IMR-90 (cell line): ENCODE measurements around the gene SLC7A9. TPM values are rescaled to one million over a fixed set of nuclear protein-coding genes. Genes with fewer than 3 reads are reported as not detected.

Source experiments
- ATAC-seq: fragments of 200-7000 bp; cut with Tn5 transposase; 2 replicates; pipeline ENCODE4 v1.9.1; 2020; ENCODE audit warnings: low read depth, mild to moderate bottlenecking, moderate library complexity
- BruUV-seq: library from RNA; stranded (reverse); fragments of 400-500 nt; replicated peaks from 2 replicates; lab custom pipeline; 2021; lab: Mats Ljungman, UMichigan
- CTCF ChIA-PET: fragments of 300-600 bp; formaldehyde crosslinking; extraction: SDS; loops from one replicate; lab custom pipeline; 2021; ENCODE audit warnings: antibody characterized with exemption; lab: Yijun Ruan, JAX
- POLR2A ChIA-PET: fragments of 300-600 bp; sonication (Branson Sonifier 250); formaldehyde crosslinking; loops from one replicate; lab custom pipeline; 2022; ENCODE audit warnings: antibody characterized with exemption; ENCODE audit not compliant: unreplicated experiment; lab: Charles Lee
- DNase-seq: peaks from one replicate; pipeline ENCODE4 v3.0.0; 2013
- H2AFZ ChIP-seq: replicated peaks from 2 replicates; pipeline ENCODE3; 2013; ENCODE audit warnings: low read length, mild to moderate bottlenecking; ENCODE audit not compliant: poor library complexity
- H2AK5ac ChIP-seq: 2 replicates; pipeline ENCODE4 v1.6.1; 2013; ENCODE audit warnings: low read depth, low read length, inconsistent platforms
- H2AK9ac ChIP-seq: replicated peaks from 2 replicates; pipeline ENCODE3; 2013; ENCODE audit warnings: mild to moderate bottlenecking, low read depth, low read length, moderate library complexity; ENCODE audit not compliant: poor library complexity
- H2BK120ac ChIP-seq: 2 replicates; pipeline ENCODE4 v1.6.1; 2013; ENCODE audit warnings: low read depth, low read length, inconsistent platforms
- H2BK15ac ChIP-seq: 3 replicates; pipeline ENCODE4 v1.6.1; 2013; ENCODE audit warnings: low read depth, low read length, inconsistent platforms
- H2BK20ac ChIP-seq: 2 replicates; pipeline ENCODE4 v1.6.1; 2013; ENCODE audit warnings: low read depth, mild to moderate bottlenecking, inconsistent platforms, low read length, moderate library complexity
- H2BK5ac ChIP-seq: 2 replicates; pipeline ENCODE4 v1.6.1; 2013; ENCODE audit warnings: mild to moderate bottlenecking, low read depth, low read length, inconsistent platforms; ENCODE audit not compliant: poor library complexity, severe bottlenecking
- H3K14ac ChIP-seq: replicated peaks from 2 replicates; pipeline ENCODE4 v1.6.1; 2013; ENCODE audit warnings: low read depth, low read length, inconsistent platforms
- H3K18ac ChIP-seq: 2 replicates; pipeline ENCODE4 v1.6.1; 2013; ENCODE audit warnings: low read depth, low read length, control low read depth
- H3K23ac ChIP-seq: 2 replicates; pipeline ENCODE4 v1.6.1; 2013; ENCODE audit warnings: low read depth, low read length, inconsistent platforms
- H3K27ac ChIP-seq: 2 replicates; pipeline ENCODE4 v1.5.1; 2013; ENCODE audit warnings: mild to moderate bottlenecking, control low read depth, low read length; ENCODE audit not compliant: insufficient read depth
- H3K27me3 ChIP-seq: 2 replicates; pipeline ENCODE4 v1.6.1; 2013; ENCODE audit warnings: low read length; ENCODE audit not compliant: control insufficient read depth, insufficient read depth
- H3K36me3 ChIP-seq: 2 replicates; pipeline ENCODE4 v1.6.1; 2013; ENCODE audit warnings: low read length, mixed read lengths; ENCODE audit not compliant: control insufficient read depth, insufficient read depth
- H3K4ac ChIP-seq: 2 replicates; pipeline ENCODE4 v1.6.1; 2013; ENCODE audit warnings: low read depth, low read length, inconsistent platforms
- H3K4me1 ChIP-seq: 2 replicates; pipeline ENCODE4 v1.6.1; 2013; ENCODE audit warnings: low read length, mixed read lengths; ENCODE audit not compliant: control insufficient read depth, insufficient read depth
- H3K4me2 ChIP-seq: 2 replicates; pipeline ENCODE4 v1.6.1; 2013; ENCODE audit warnings: low read depth, mild to moderate bottlenecking, control low read depth, low read length, moderate library complexity
- H3K4me3 ChIP-seq: 2 replicates; pipeline ENCODE4 v1.5.1; 2013; ENCODE audit warnings: low read depth, mild to moderate bottlenecking, control low read depth, low read length, moderate library complexity; ENCODE audit not compliant: insufficient read depth
- H3K56ac ChIP-seq: 2 replicates; pipeline ENCODE4 v1.6.1; 2013; ENCODE audit warnings: low read length, inconsistent platforms; ENCODE audit not compliant: insufficient read depth; ENCODE audit errors: extremely low read depth
- H3K79me1 ChIP-seq, 2 experiments: 2 replicates each; pipeline ENCODE4 v1.6.1; 2013; ENCODE audit warnings: low read length in 2 of 2, inconsistent platforms in 1 of 2, low read depth in 1 of 2
- H3K9ac ChIP-seq: 2 replicates; pipeline ENCODE4 v1.6.1; 2013; ENCODE audit warnings: low read depth, low read length, control low read depth
- H3K9me1 ChIP-seq: 2 replicates; pipeline ENCODE4 v1.6.1; 2013; ENCODE audit warnings: low read length, inconsistent platforms; ENCODE audit not compliant: insufficient read depth
- H3K9me3 ChIP-seq: 2 replicates; pipeline ENCODE4 v1.6.1; 2013; ENCODE audit warnings: low read length; ENCODE audit not compliant: control insufficient read depth, insufficient read depth
- H4K20me1 ChIP-seq: 2 replicates; pipeline ENCODE4 v1.6.1; 2013; ENCODE audit warnings: low read length, inconsistent platforms; ENCODE audit not compliant: insufficient read depth
- H4K5ac ChIP-seq: 2 replicates; pipeline ENCODE4 v1.6.1; 2013; ENCODE audit warnings: mild to moderate bottlenecking, low read depth, low read length, control low read depth
- H4K8ac ChIP-seq, 2 experiments: 2 replicates each; pipeline ENCODE4 v1.6.1; 2013; ENCODE audit warnings: low read depth in 2 of 2, low read length in 2 of 2, control low read depth in 1 of 2, inconsistent platforms in 1 of 2
- H4K91ac ChIP-seq: 2 replicates; pipeline ENCODE4 v1.6.1; 2013; ENCODE audit warnings: low read depth, low read length, inconsistent platforms; ENCODE audit not compliant: insufficient read depth
- BHLHE40 ChIP-seq: fragments of 150-350 bp; IDR thresholded peaks from 2 replicates; pipeline ENCODE4 v1.6.1; 2016; ENCODE audit warnings: mild to moderate bottlenecking, low read depth, low read length
- CEBPB ChIP-seq: IDR thresholded peaks from 2 replicates; pipeline ENCODE4 v1.6.1; 2012; ENCODE audit warnings: low read depth, low read length, improper control_type of control experiment
- CHD1 ChIP-seq: IDR thresholded peaks from 2 replicates; pipeline ENCODE4 v1.6.1; 2012; ENCODE audit warnings: low read depth, low read length, improper control_type of control experiment
- CTCF ChIP-seq: conservative IDR thresholded peaks from 2 replicates; pipeline ENCODE4 v1.5.1; 2012; ENCODE audit warnings: mild to moderate bottlenecking, low read depth, low read length, improper control_type of control experiment
- ELK1 ChIP-seq: fragments of 150-350 bp; IDR thresholded peaks from 2 replicates; pipeline ENCODE4 v1.6.1; 2016; ENCODE audit warnings: low read depth, mild to moderate bottlenecking, low read length, moderate library complexity, borderline replicate concordance
- FOS ChIP-seq: fragments of 150-350 bp; IDR thresholded peaks from 2 replicates; pipeline ENCODE4 v1.6.1; 2016; ENCODE audit warnings: low read depth, low read length
- MAFK ChIP-seq: IDR thresholded peaks from 2 replicates; pipeline ENCODE4 v1.6.1; 2012; ENCODE audit warnings: low read depth, low read length, improper control_type of control experiment
- MAZ ChIP-seq: IDR thresholded peaks from 2 replicates; pipeline ENCODE4 v1.6.1; 2012; ENCODE audit warnings: low read depth, mild to moderate bottlenecking, low read length, improper control_type of control experiment, moderate library complexity, borderline replicate concordance
- MXI1 ChIP-seq: IDR thresholded peaks from 2 replicates; pipeline ENCODE4 v1.6.1; 2012; ENCODE audit warnings: low read depth, mild to moderate bottlenecking, low read length, moderate library complexity, borderline replicate concordance
- NFE2L2 ChIP-seq: fragments of 150-350 bp; IDR thresholded peaks from 2 replicates; pipeline ENCODE4 v1.6.1; 2016; ENCODE audit warnings: low read depth, mild to moderate bottlenecking, low read length
- POLR2A ChIP-seq: IDR thresholded peaks from 2 replicates; pipeline ENCODE4 v1.6.1; 2012; ENCODE audit warnings: mild to moderate bottlenecking, low read depth, low read length
- RAD21 ChIP-seq: IDR thresholded peaks from 2 replicates; pipeline ENCODE4 v1.6.1; 2012; ENCODE audit warnings: low read length, improper control_type of control experiment
- RCOR1 ChIP-seq: IDR thresholded peaks from 2 replicates; pipeline ENCODE4 v1.6.1; 2012; ENCODE audit warnings: mild to moderate bottlenecking, low read length, improper control_type of control experiment; ENCODE audit not compliant: insufficient replicate concordance
- RFX5 ChIP-seq: IDR thresholded peaks from 2 replicates; pipeline ENCODE4 v1.8.0; 2012; ENCODE audit warnings: low read depth, mild to moderate bottlenecking, low read length, moderate library complexity
- SMC3 ChIP-seq: fragments of 150-350 bp; IDR thresholded peaks from 2 replicates; pipeline ENCODE4 v1.6.1; 2016; ENCODE audit warnings: low read depth, mild to moderate bottlenecking, antibody characterized with exemption, low read length, moderate library complexity
- USF2 ChIP-seq: fragments of 150-350 bp; IDR thresholded peaks from 2 replicates; pipeline ENCODE4 v1.6.1; 2017; ENCODE audit warnings: mild to moderate bottlenecking, antibody characterized with exemption, low read length, low read depth
- WGBS, 2 experiments: methylation state at CpG; one replicate each; pipeline versions ENCODE4 v1.1.5 to v1.1.7; 2013; ENCODE audit warnings: missing lambda C conversion rate in 2 of 2; ENCODE audit not compliant: insufficient read length in 1 of 2; ENCODE audit errors: extremely low coverage in 2 of 2; 5-methylcytosine and 5-hydroxymethylcytosine counted together
- dilution Hi-C: fragments of 300-500 bp; cut with HindIII; formaldehyde crosslinking; loops from one replicate; pipeline ENCODE4 v1.14.3; 2018; ENCODE audit warnings: low sequenced_read_pairs; ENCODE audit not compliant: unreplicated experiment
- in situ Hi-C: fragments of 300-500 bp; cut with MboI; formaldehyde crosslinking; loops from 3 replicates; pipeline ENCODE4 v1.14.3; 2019; ENCODE audit warnings: low sequenced_read_pairs, inconsistent platforms, mixed read lengths
- intact Hi-C: fragments of 100-400 bp; cut with micrococcal nuclease; formaldehyde crosslinking; loops from 2 replicates; pipeline ENCODE4 v1.10.0; 2022
- polyA plus RNA-seq, 3 experiments: library from polyadenylated mRNA; depleted of rRNA; stranded (reverse); fragments of >200 nt; gene quantifications; 2 replicates each; pipeline ENCODE4 v1.2.3, GENCODE V29; 2012; ENCODE audit warnings: low replicate concordance in 1 of 3
- total RNA-seq: library from RNA; depleted of rRNA; stranded (reverse); fragments of >200 nt; gene quantifications from 2 replicates; pipeline ENCODE4 v1.2.3, GENCODE V29; 2012

The SLC7A9 gene
- total and polyA plus RNA-seq, 2 of the 4 experiments (the other 2 are of a cell fraction): not detected

GRCh38 chr19:32873247-32873959 is 3.8 kb upstream of the SLC7A9 start:
- H3K79me1 ChIP-seq: no peaks in the 10 kb centered on the region
- H4K5ac ChIP-seq: no peak overlapping the region
- DNase-seq (no peak), ATAC-seq (no peak)
- no CpG with 5 or more reads among the region's 18 CpGs for WGBS, 2 experiments
- H2AK5ac ChIP-seq: no peak overlapping the region
- intact Hi-C loops: no loop called here
- no peaks in the 10 kb centered on the region for H3K27me3 ChIP-seq
- no peaks in the 10 kb centered on the region for H4K20me1 ChIP-seq
- H3K4ac ChIP-seq: no peak overlapping the region
- no peak overlapping the region for H3K56ac ChIP-seq
- H2BK15ac ChIP-seq: no peak overlapping the region
- no peaks in the 10 kb centered on the region for H3K36me3 ChIP-seq
- POLR2A ChIA-PET: no interaction called here
- no peak overlapping the region for H2BK20ac ChIP-seq
- no peak overlapping the region for H3K4me2 ChIP-seq
- BruUV-seq: no TSS peak
- H3K9ac ChIP-seq: no peak overlapping the region
- CTCF ChIA-PET: no interaction called here
- no peak overlapping the region for H3K14ac ChIP-seq
- in situ Hi-C loops: no loop called here
- H3K18ac ChIP-seq: no peak overlapping the region
- H2AK9ac ChIP-seq: no peak overlapping the region
- no peak overlapping the region for H4K8ac ChIP-seq
- H3K9me3 ChIP-seq: no peaks in the 10 kb centered on the region
- no peak overlapping the region for H3K23ac ChIP-seq
- TF ChIP-seq NFE2L2: no peak
- TF ChIP-seq SMC3: no peak
- TF ChIP-seq RCOR1: no peak
- no peak for TF ChIP-seq ELK1
- TF ChIP-seq MAZ: no peak
- no peak for TF ChIP-seq RFX5
- TF ChIP-seq CHD1: no peak
- no peak for TF ChIP-seq POLR2A
- TF ChIP-seq FOS: no peak
- no peak for TF ChIP-seq USF2
- no peak for TF ChIP-seq MXI1
- TF ChIP-seq CEBPB: no peak
- no peak for TF ChIP-seq MAFK
- TF ChIP-seq RAD21: no peak
- no peak for TF ChIP-seq CTCF
- TF ChIP-seq BHLHE40: no peak
- H3K9me1 ChIP-seq: no peaks in the 10 kb centered on the region
- dilution Hi-C loops: no loop called here
- H2BK120ac ChIP-seq: no peak overlapping the region
- no peak overlapping the region for H2BK5ac ChIP-seq
- H3K27ac ChIP-seq: no peak overlapping the region
- H3K4me3 ChIP-seq: no peak overlapping the region
- H4K91ac ChIP-seq: no peak overlapping the region
- H2AFZ ChIP-seq: no peak overlapping the region
- no peaks in the 10 kb centered on the region for H3K4me1 ChIP-seq
